Keratinocyte (primary cell): ENCODE measurements around the gene ZNF106.

Source experiments
- EZH2 ChIP-seq: IDR thresholded peaks from one replicate; pipeline ENCODE4 v1.6.1; 2012; ENCODE audit warnings: inconsistent platforms, mild to moderate bottlenecking, low read length, moderate library complexity
- TF ChIP-seq, protein P1 (sequence below), 3 experiments: IDR thresholded peaks in 1 of 3; conservative IDR thresholded peaks in 1 of 3; optimal IDR thresholded peaks in 1 of 3; 2 replicates in 2 of 3; 3 replicates in 1 of 3; pipeline versions ENCODE3 to v1.5.1; 2011; ENCODE audit warnings: low read length in 3 of 3, mild to moderate bottlenecking in 3 of 3, moderate library complexity in 2 of 3, control low read depth in 1 of 3, inconsistent platforms in 1 of 3; ENCODE audit not compliant: insufficient read depth in 2 of 3; ENCODE audit errors: extremely low read depth in 1 of 3

- TF ChIP-seq, protein P1, sequence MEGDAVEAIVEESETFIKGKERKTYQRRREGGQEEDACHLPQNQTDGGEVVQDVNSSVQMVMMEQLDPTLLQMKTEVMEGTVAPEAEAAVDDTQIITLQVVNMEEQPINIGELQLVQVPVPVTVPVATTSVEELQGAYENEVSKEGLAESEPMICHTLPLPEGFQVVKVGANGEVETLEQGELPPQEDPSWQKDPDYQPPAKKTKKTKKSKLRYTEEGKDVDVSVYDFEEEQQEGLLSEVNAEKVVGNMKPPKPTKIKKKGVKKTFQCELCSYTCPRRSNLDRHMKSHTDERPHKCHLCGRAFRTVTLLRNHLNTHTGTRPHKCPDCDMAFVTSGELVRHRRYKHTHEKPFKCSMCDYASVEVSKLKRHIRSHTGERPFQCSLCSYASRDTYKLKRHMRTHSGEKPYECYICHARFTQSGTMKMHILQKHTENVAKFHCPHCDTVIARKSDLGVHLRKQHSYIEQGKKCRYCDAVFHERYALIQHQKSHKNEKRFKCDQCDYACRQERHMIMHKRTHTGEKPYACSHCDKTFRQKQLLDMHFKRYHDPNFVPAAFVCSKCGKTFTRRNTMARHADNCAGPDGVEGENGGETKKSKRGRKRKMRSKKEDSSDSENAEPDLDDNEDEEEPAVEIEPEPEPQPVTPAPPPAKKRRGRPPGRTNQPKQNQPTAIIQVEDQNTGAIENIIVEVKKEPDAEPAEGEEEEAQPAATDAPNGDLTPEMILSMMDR (optimal IDR thresholded peaks at IDR 0.05 in 1 of 3, IDR thresholded peaks at IDR 0.05 in 1 of 3, conservative IDR thresholded peaks at IDR 0.05 in 1 of 3; ENCODE audit: extremely low read depth in 1 of 3, insufficient read depth in 2 of 3, low read length in 3 of 3): no peak
- TF ChIP-seq EZH2: no peak
Measured at GRCh38 chr15:42427429-42428223, 63.3 kb downstream of the ZNF106 start.
